GM12878 (cell line): ENCODE data around the gene CD2BP2. TPM values are rescaled to one million over a fixed set of nuclear protein-coding genes. Genes with fewer than 3 reads are reported as not detected.
A peak's percentile ranks its signal among the peaks of the same experiment; 100 is the strongest.

ENCODE experiments used
- FOXM1 ChIP-seq: IDR thresholded peaks from 2 replicates; pipeline ENCODE4 v1.6.1; 2012; ENCODE audit warnings: low read depth, mild to moderate bottlenecking, inconsistent platforms, low read length, moderate library complexity
- JUNB ChIP-seq: IDR thresholded peaks from 2 replicates; pipeline ENCODE4 v1.6.1; 2016; ENCODE audit warnings: antibody characterized with exemption, mild to moderate bottlenecking
- MEF2B ChIP-seq: fragments of 450-650 bp; IDR thresholded peaks from 2 replicates; pipeline ENCODE4 v1.6.1; 2018; ENCODE audit warnings: mild to moderate bottlenecking, moderate library complexity; ENCODE audit not compliant: partially characterized antibody, poor library complexity, severe bottlenecking
- MTA3 ChIP-seq: IDR thresholded peaks from 2 replicates; pipeline ENCODE4 v1.6.1; 2012; ENCODE audit warnings: low read length, inconsistent platforms, borderline replicate concordance
- NFXL1 ChIP-seq: fragments of 450-650 bp; IDR thresholded peaks from 2 replicates; pipeline ENCODE4 v1.6.1; 2017; ENCODE audit warnings: antibody characterized with exemption, mild to moderate bottlenecking, borderline replicate concordance
- POLR2A ChIP-seq: IDR thresholded peaks from 2 replicates; pipeline ENCODE4 v1.6.1; 2011; ENCODE audit warnings: low read depth, mild to moderate bottlenecking, low read length
- RBBP5 ChIP-seq: fragments of 200-600 bp; sonication (generic); conservative IDR thresholded peaks from 2 replicates; pipeline ENCODE4 v1.6.1; 2016
- SIX5 ChIP-seq: IDR thresholded peaks from 2 replicates; pipeline ENCODE4 v1.6.1; 2011; ENCODE audit warnings: mild to moderate bottlenecking, low read depth, low read length, moderate library complexity; ENCODE audit not compliant: severe bottlenecking
- SRF ChIP-seq, 2 experiments: IDR thresholded peaks; 2 replicates each; pipeline ENCODE4 v1.6.1; 2011; ENCODE audit warnings: low read depth in 2 of 2, low read length in 2 of 2, mild to moderate bottlenecking in 1 of 2, moderate library complexity in 1 of 2
- TBL1XR1 ChIP-seq: IDR thresholded peaks from 2 replicates; pipeline ENCODE4 v1.6.1; 2012; ENCODE audit warnings: low read depth, low read length, improper control_type of control experiment
- YY1 ChIP-seq: IDR thresholded peaks from 2 replicates; pipeline ENCODE4 v1.6.1; 2011; ENCODE audit warnings: low read depth, mild to moderate bottlenecking, low read length
- ZNF622 ChIP-seq: fragments of 450-650 bp; IDR thresholded peaks from 2 replicates; pipeline ENCODE4 v1.6.1; 2017; ENCODE audit warnings: mild to moderate bottlenecking, inconsistent platforms
- polyA plus RNA-seq, 11 experiments: library from polyadenylated mRNA; depleted of rRNA in 4 of 11; unstranded in 6 of 11; stranded (reverse) in 5 of 11; fragments of >200 nt; fragmentation: Nextera tagmentation in 4 of 11; fragmentation: Illumina TruSeq in 1 of 11; extraction: Ambion mirVana in 4 of 11; extraction: Trizol in 1 of 11; gene quantifications; 1 replicate in 1 of 11; 2 replicates in 10 of 11; pipeline versions ENCODE4 v1.2.1 to v1.2.3, GENCODE V29; 2011 to 2016; ENCODE audit warnings: inconsistent platforms in 2 of 11, missing spikeins in 2 of 11, low read depth in 1 of 11
- total RNA-seq, 4 experiments: library from RNA; depleted of rRNA in 3 of 4; stranded (reverse); fragments of >200 nt in 3 of 4; fragmentation: Illumina TruSeq in 1 of 4; extraction: Trizol in 1 of 4; gene quantifications; 2 replicates each; pipeline versions ENCODE4 v1.2.1 to v1.2.3, GENCODE V29; 2013 to 2021
- TF ChIP-seq, protein P1 (sequence below): fragments of 450-650 bp; IDR thresholded peaks from 2 replicates; pipeline ENCODE4 v1.6.1; 2017; ENCODE audit warnings: mild to moderate bottlenecking, moderate library complexity

The CD2BP2 gene
- total and polyA plus RNA-seq, 10 of the 15 experiments (the other 5 are each of a cell fraction or from before 2014, with no cell fraction given) = 3.3 to 47.9 (median 31.8) TPM

DNA sequence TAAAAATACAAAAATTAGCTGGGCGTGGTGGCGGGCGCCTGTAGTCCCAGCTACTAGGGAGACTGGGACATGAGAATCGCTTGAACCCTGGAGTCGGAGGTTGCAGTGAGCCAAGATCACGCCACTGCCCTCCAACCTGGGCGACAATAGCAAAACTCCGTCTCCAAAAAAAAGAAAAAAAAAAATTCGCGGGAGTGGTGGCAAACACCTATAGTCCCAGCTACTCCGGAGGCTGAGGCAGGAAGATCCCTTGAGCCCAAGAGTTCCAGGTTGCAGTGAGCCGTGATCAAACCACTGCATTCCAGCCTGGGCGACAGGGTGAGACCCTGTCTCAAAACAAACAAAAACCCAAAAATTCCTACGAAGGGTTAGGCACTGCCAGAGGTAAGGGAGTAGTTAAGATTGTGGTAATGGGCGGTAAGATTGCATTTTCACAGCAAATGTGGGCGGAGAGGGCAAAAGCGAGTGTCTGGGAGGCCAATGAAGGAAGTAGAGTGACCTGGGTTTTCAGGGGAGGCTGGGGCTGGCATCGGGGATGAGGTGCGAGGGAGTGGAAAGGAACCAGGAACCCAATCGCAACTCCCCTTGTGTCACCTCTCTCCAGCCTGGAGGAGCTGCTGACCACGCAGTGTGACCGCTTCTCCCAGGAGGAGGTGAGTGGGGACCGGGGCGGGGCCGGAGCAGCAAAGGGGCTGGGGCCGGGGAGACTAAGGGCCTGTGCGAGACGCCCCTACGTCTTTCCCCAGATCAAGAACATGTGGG is 22.1 kb upstream of the CD2BP2 start (continued):
- no peak for TF ChIP-seq FOXM1
- TF ChIP-seq JUNB = no peak
- no peak for TF ChIP-seq SIX5
- TF ChIP-seq SRF (IDR thresholded peaks at IDR 0.05; ENCODE audit: low read depth in 2 of 2, low read length in 2 of 2) = no peak
- no peak for TF ChIP-seq NFXL1
- no peak for TF ChIP-seq POLR2A
- no peak for TF ChIP-seq MEF2B
- no peak for TF ChIP-seq TBL1XR1
- no peak for TF ChIP-seq ZNF622
- TF ChIP-seq, protein P1, sequence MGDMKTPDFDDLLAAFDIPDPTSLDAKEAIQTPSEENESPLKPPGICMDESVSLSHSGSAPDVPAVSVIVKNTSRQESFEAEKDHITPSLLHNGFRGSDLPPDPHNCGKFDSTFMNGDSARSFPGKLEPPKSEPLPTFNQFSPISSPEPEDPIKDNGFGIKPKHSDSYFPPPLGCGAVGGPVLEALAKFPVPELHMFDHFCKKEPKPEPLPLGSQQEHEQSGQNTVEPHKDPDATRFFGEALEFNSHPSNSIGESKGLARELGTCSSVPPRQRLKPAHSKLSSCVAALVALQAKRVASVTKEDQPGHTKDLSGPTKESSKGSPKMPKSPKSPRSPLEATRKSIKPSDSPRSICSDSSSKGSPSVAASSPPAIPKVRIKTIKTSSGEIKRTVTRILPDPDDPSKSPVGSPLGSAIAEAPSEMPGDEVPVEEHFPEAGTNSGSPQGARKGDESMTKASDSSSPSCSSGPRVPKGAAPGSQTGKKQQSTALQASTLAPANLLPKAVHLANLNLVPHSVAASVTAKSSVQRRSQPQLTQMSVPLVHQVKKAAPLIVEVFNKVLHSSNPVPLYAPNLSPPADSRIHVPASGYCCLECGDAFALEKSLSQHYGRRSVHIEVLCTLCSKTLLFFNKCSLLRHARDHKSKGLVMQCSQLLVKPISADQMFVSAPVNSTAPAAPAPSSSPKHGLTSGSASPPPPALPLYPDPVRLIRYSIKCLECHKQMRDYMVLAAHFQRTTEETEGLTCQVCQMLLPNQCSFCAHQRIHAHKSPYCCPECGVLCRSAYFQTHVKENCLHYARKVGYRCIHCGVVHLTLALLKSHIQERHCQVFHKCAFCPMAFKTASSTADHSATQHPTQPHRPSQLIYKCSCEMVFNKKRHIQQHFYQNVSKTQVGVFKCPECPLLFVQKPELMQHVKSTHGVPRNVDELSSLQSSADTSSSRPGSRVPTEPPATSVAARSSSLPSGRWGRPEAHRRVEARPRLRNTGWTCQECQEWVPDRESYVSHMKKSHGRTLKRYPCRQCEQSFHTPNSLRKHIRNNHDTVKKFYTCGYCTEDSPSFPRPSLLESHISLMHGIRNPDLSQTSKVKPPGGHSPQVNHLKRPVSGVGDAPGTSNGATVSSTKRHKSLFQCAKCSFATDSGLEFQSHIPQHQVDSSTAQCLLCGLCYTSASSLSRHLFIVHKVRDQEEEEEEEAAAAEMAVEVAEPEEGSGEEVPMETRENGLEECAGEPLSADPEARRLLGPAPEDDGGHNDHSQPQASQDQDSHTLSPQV = no peak
- TF ChIP-seq RBBP5 = no peak
- TF ChIP-seq YY1 = no peak
- peak; percentile 46; the same call in 1 of the 2 replicates for TF ChIP-seq MTA3
